GM18909 (cell line): ENCODE data around the gene AMPD2.
A peak's percentile ranks its signal among the peaks of the same experiment; 100 is the strongest.

Experiments used
- ATAC-seq: cut with Tn5 transposase; IDR thresholded peaks from one replicate; pipeline ENCODE4 v1.9.1; 2021; ENCODE audit warnings: mild to moderate bottlenecking; ENCODE audit not compliant: unreplicated experiment, poor library complexity

Gene AMPD2

DNA sequence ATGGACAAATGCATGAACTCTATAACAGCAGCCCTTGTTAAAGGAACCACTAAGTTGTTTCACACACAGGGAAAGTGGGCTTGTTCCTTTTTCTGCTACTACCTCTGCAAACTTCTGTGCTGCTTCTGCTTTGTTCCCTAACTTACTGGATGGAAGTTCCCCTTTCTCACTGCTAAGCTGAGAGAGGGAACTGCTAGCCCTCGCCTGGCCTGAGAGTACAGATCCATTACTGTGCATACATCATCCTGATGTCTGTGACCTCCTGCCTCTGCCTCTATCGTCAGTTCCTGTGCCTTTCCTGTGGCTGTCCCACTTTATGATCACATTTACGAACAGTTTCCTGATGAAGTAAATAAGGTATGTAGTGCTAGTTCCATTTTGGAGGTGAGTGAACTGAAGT, 3.8 kb upstream of the AMPD2 start:
- ATAC-seq, result no peak

DNA sequence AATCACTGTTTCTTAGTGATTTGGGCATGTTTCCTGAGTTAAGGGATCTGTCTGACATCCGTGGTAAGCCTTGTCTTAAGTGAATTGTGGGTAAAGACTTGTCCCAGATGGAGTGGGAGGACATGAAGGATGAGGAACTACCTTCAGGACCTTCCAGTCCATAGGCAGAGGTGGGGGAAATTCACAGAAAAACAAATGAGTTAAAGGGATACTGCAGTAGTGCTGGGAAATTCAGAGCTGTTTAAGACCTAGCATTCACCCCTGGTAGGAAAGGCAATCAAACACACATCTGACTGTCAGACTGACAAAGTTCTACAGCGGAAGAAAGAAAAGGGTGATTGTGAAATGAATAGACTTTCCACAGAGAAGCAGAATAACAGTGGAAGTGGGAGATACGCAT, 3.2 kb upstream of the AMPD2 start:
- ATAC-seq, result no peak

DNA sequence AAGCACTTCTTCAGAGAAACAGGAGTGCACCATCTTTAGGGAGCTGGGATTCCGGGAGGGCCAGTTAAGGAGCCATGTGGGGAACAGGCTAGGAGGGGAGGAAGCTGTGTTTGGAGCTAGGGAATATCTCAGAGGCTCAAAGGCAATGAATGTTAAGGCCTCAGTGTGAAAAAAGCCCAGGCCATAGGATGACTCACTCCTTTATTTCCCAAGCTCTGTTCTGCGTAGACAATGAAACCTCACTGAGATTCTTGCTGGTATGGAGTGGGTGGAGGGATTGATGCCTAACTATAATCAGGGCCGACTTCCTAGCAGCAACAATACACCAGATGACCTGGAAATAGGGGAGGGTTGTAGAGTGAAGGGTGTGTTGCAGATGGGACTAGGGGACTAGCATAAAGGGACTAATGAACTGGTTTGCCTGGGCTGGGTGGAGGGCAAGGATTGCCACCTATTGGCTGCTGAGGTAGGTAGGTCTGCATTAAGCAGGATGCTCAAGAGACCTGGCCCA, 2.3 kb upstream of the AMPD2 start:
- no peak for ATAC-seq

DNA sequence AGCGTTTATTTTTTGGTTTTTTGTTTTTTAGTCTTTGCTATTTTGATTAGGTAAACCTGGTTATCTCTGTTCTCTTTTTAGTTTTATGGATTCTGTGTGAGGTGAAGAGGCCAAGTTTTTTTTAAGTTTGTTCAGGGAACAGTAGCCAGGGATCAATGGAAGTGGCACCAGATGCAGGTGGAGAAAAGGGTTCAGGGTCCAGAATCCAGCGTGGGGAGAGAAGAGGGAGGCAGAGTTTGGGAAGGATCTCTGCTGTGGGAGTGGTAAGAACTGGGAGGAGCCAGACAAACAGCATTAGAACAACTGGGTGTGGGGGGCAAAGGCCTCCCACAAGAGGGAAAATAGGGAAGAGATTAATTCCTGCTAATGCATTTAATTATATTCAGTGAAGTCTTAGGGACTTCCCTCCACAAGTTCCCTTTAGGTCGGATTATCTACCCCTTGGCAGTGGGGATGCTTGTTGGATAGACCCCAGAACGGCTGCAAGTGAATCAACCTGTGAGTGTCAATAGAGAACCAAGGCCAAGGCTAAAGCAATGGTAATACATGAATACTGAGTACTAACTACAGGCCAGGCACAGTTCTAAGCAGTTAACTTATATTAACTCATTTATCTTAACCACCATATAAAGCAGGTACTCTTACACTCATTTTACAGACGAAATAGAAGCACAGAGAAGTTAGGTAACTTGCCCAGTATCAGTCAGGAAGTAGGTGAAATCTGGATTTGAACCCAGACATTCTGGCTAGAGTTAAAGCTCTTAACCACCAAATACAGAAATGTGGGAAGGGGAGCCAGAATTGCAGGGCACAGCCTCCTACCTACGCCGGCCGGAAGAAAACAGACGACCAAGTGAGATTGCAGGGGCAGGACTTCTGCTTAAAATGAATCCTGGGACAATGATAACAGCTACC, 719 bp upstream of the AMPD2 start:
- ATAC-seq, result no peak

DNA sequence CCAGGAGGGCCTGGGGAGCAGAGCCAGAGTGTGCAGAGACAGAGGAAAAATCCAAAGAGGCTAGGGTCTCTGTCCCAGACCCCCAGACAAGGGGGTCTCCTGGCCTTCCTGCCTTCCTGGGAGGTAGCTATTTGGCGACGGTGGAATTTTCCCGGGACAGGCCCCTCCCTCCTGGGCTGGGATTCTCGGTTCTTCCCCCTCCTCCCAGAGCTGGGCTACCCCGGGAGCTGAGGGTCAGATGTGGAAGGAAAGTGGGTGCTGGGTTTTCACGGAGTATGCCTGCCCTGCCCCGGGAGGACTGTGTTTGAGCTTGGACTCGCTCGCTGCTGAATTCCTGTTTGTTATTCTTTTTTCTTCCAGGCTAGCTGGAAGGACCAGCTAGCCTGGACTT, 759 bp downstream of the AMPD2 start:
- no peak for ATAC-seq

DNA sequence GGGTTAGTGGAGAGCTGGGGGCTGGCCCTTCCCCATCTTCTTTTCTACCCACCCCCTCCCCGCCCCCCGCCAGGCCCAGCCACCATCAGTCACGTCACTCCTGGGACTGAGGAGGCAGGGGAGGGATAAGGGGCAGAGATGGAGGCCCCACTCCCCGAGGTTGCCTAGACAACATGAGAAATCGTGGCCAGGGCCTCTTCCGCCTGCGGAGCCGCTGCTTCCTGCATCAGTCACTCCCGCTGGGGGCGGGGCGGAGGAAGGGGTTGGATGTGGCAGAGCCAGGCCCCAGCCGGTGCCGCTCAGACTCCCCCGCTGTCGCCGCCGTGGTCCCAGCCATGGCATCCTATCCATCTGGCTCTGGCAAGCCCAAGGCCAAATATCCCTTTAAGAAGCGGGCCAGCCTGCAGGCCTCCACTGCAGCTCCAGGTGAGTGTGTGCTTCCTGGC, 1.2 kb downstream of the AMPD2 start:
- peak; percentile 63 for ATAC-seq

DNA sequence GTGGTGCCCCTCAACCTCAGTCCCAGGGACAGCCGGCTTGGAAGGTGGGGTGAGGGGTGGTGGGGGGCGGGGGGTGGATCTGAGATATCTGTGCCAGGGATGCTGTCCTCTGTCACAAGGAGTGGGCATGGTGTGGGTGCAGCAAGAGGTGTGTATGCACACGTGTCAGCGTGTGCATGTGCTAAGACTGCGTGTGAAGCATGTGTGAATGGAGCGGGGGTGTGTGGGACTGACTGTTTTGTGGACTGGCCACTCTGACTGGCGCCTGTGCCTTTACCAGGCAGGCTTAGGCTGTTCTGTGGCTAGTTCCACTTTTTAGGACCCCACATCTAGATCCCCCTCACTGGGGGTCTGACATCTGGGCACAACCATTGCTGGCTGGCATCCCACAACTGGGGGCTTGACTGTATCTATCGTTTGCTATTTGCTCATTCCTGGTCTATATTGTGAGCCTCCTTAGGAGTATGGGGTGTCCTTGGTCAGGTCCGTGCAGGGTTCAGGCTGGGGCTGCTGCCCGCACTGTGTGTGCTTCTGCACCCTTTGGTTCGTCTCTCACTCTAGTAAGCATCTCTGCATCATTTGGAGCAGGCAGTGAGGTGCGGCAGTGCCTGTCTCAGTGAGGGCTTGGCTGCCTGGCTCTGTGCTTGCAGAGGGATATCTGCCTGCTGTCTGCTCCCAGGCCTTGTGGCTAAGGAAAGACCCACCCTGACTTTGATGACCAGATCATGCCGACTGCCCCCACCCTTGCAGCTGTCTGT, 1.9 kb downstream of the AMPD2 start:
- ATAC-seq, result no peak

DNA sequence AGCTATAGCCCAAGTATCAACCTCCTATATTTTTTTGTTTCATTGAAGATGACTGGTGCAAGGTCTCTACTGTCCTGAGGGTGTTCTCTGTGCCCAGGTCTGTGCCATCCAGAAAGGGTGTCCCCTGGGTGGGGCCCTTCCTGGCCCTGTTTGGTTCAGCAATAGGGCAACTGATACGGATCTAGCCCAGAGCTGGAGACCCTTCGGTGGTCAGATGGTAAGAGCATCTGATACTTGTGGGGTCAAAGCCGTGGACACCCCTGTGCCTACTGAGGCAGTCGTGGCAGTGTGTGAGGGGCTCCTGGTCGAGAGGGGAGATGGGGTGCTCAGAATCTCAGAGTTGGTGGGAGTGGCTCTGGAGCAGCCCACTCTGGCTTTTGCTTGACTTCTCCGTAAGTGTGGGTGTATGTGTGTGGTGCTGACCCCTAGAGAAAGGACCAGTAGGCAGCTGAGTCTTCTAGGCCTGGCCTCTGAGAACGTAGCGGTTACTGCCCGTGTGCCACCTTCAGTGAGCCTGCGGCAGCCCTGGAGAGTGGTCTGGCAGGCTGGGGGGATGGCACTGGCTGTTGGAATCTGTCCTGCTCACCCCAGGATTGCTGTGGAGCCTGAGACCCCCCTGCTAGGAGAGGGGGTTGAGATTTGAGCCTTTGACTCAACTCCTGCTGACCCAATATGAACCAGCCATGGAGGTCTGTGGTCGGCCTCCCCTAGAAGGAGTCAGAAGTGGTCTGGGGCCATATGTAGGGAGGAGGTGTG, 2.7 kb downstream of the AMPD2 start:
- no peak for ATAC-seq

DNA sequence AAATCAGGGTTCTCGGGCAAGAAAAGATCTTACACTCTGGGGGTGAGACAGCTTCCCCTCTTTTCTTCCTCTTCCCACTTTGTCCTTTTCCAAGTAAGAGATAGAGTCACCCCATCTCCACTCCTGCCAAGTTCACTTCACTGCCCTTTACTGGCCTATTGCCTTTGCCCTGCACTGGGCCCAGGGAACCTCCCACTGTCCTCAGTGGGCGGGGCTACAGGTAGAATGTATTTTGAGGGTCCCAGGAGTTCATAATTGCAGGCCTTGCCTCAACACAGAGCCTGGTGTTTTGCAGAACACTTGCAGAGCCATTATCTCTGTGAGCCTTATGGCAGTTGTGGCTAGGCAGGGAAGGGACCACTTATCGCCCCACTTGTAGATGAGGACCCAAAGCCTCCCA, 3.3 kb downstream of the AMPD2 start:
- ATAC-seq, result no peak

DNA sequence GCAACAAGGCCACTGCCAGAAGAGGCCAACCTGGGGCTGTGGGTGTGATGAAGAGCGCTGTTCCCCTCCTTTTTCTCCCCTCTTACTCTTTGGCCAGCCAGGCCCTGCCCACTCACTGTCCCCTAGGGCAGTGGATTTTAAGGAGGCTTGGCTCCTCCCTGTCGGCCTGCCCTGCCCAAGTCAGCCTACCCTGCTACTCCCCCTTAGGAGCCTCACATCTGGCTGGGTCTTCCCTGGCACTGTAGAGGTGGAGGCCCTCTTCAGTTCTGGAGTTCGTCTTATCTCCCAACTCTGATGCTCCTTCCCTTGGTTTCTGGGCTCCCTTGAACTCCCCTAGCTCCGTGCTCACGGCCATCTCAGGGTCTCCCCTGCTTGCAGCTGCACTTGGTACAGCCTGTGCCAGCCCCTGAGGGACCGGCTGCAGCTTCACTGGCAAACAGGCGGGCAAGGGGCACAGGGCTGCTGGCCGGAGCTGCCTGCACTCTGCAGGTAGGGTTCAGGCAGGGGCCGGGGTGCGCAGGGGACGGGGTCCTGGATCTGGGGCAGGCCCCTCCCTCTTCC, 4.0 kb downstream of the AMPD2 start:
- no peak for ATAC-seq

DNA sequence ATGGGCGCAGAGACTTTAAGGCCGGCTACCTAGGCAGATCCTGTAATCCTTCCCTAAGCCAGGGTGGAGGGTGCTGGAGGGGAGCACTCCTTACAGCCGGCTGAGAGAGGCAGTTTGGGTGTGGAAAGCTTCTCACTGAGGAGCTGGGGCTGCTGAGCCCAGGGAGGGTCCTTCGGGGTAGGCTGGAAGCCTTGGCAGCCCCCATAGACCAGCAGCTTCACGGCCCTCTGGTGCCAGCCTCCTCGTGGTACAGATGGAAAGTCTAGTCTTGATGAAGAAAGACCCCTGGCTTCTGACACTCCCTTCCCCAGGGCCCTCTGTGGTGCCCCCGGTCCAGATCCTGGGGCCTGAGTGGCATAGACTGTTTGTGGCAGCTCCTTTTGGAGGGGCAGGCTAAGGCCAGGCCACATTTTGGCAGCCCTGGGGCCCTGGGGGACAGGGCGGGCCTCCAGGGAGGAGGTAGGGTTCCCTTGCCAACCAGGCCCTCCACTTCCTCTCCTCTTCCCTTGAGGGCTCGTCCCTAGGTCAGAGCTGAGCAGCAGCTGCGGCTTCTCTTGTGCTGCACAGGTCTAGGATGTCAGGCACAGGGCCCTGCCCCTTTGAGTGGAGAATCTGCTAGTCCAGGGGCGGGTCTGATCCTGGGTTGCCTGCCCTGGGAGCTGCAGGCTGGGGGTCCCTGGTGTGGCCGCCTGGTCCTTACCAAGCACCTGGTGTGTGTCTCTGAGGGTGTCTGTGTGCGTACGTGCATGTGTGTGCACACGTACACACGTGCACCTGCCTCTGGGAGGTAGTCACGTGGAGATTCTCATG, 4.8 kb downstream of the AMPD2 start:
- no peak for ATAC-seq

DNA sequence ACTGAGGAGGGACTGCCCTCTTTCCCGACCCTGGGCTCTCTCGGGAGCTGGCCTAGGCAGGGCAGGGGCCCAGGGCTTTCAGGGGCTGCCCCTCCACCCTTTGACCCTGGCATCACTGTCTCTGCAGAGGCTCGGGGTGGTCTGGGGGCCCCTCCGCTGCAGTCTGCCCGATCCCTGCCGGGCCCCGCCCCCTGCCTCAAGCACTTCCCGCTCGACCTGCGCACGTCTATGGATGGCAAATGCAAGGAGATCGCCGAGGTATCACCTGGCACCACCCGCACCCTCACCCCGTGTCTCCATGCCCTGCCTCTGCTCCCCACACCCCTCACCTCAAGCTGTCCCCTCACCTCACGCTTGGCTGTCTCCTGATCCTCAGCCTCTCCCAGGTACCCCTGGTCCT, 5.5 kb downstream of the AMPD2 start:
- ATAC-seq, result no peak

DNA sequence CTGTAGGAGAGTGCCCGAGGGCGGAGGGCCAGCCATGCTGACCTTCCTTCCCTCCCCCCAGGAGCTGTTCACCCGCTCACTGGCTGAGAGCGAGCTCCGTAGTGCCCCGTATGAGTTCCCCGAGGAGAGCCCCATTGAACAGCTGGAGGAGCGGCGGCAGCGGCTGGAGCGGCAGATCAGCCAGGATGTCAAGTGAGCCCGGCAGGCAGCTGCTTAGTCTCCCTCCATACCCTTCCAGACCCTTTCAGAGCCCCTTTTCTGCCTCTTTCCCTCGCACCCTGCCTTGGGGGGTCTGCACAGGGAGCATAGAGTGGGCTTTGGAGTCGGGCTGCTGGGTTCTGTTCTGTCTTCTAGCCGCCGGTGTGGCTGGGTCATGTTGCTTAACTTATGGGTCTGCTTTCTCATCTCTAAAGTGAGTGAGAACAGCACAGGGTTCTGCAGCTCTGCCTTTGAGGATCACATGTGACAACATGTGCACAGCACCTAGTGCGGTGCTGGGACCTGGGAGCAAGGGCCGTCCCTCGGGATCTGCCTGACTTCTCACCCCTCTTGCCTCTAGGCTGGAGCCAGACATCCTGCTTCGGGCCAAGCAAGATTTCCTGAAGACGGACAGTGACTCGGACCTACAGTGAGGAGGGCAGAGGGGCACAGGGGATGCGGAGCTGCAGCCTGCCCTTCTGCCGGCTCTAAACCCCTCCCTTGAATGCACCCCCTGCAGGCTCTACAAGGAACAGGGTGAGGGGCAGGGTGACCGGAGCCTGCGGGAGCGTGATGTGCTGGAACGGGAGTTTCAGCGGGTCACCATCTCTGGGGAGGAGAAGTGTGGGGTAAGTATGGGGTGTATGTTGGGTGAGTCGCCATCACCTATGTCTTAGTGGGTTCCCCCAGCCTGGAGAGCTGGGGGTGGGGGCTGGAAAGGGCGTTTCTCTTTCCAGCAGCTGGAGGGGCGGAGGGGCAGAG, 6.2 kb downstream of the AMPD2 start:
- no peak for ATAC-seq

DNA sequence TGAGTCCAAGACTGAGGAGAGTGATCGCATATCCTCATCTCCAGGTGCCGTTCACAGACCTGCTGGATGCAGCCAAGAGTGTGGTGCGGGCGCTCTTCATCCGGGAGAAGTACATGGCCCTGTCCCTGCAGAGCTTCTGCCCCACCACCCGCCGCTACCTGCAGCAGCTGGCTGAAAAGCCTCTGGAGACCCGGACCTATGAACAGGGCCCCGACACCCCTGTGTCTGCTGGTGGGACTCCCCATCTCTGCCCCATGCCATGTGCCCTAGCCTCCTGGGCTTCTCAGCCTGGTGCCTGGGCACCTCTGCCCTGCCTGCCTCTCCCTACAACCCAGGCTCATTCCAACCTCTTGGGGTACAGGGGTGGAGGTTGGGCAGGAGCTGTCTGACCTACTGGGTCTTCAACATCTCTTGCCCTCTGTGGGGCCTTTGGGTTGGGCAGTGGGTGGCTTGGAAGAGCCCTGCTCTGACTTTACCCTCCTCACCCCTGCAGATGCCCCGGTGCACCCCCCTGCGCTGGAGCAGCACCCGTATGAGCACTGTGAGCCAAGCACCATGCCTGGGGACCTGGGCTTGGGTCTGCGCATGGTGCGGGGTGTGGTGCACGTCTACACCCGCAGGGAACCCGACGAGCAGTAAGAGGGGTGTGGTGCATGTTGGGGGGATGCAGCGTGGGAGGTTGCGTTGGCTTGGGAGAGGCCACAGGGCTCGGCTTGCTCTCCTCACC, 7.2 kb downstream of the AMPD2 start:
- no peak for ATAC-seq

DNA sequence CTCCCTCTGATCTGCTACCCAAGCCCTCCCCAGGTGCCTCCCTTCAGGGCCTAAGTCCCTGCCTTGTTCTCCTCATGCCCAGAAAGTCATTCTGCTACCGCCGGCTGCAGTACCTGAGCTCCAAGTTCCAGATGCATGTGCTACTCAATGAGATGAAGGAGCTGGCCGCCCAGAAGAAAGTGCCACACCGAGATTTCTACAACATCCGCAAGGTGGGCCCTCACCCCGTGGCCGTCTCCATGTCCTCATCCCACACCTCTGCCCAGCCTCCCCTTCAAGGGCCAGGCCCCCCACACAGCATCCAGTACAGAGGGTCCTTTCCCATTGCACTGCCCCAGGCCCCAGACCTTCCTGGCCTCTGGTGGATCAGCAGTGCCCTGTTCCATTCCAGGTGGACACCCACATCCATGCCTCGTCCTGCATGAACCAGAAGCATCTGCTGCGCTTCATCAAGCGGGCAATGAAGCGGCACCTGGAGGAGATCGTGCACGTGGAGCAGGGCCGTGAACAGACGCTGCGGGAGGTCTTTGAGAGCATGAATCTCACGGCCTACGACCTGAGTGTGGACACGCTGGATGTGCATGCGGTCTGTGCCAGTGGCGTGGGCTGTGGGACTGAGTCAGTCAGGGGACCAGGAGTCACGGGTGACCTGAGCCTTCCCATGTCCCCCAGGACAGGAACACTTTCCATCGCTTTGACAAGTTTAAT, 8.2 kb downstream of the AMPD2 start:
- no peak for ATAC-seq

DNA sequence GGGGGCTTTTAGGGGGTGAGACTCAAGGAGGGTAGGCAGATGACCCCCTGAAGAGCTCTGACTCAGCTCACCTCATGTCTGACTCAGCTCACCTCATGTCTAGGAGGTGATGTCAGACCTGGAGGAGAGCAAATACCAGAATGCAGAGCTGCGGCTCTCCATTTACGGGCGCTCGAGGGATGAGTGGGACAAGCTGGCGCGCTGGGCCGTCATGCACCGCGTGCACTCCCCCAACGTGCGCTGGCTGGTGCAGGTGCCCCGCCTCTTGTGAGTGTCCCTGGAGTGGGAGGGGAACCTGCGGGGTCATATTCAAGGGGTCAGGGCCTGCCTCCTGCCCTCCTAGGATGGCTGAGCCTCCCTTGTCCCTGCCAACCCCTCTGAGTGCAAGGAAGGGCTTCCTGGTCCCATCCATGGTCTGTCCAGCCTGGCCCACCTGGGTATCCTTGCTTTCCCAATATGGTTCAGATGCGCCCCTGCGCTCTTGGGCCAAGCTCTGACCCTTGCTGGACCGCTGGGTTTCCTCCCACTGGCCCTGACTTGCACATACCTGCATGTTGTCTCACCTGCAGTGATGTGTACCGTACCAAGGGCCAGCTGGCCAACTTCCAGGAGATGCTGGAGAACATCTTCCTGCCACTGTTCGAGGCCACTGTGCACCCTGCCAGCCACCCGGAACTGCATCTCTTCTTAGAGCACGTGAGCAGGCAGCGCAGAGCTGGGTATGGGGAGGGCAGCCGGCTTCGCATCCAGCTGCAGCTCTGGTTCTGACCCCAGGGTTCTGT, 9.1 kb downstream of the AMPD2 start:
- no peak for ATAC-seq
